ENCODE data around the gene ACACA.

DNA sequence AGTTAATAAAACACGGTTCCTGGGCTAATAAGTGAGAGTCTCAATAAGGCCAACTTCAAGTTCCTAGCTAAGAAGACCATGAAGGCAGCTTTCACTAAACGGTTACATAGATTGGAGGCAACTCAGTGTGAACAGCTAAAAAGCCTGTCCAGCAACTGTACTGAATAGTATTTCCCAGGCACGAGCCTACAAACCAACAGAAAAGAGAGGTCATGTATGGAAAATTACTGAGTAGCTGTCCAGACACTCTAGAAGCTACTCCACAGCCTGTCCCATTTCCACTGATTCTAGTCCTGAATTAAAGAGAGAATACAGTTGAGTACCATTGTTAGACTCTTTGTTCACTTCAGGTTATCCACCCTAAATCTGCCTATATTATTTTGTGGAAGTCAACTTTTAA, 67.3 kb downstream of the ACACA start:
- no peak for TF ChIP-seq POLR2A (IDR thresholded peaks at IDR 0.05)
- TF ChIP-seq, protein P1, sequence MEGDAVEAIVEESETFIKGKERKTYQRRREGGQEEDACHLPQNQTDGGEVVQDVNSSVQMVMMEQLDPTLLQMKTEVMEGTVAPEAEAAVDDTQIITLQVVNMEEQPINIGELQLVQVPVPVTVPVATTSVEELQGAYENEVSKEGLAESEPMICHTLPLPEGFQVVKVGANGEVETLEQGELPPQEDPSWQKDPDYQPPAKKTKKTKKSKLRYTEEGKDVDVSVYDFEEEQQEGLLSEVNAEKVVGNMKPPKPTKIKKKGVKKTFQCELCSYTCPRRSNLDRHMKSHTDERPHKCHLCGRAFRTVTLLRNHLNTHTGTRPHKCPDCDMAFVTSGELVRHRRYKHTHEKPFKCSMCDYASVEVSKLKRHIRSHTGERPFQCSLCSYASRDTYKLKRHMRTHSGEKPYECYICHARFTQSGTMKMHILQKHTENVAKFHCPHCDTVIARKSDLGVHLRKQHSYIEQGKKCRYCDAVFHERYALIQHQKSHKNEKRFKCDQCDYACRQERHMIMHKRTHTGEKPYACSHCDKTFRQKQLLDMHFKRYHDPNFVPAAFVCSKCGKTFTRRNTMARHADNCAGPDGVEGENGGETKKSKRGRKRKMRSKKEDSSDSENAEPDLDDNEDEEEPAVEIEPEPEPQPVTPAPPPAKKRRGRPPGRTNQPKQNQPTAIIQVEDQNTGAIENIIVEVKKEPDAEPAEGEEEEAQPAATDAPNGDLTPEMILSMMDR (IDR thresholded peaks at IDR 0.05), result no peak
